K562 (cell line): ENCODE data around the gene SMAP2. TPM values are rescaled to one million over a fixed set of nuclear protein-coding genes. Genes with fewer than 3 reads are reported as not detected.
A peak's percentile ranks its signal among the peaks of the same experiment; 100 is the strongest.

Experiments
- E4F1 ChIP-seq: fragments of 250-450 bp; sonication (Bioruptor Pico); IDR thresholded peaks from 2 replicates; pipeline ENCODE4 v1.5.0; 2021; ENCODE audit warnings: mild to moderate bottlenecking, borderline replicate concordance
- EGR1 ChIP-seq: fragments of 450-650 bp; conservative IDR thresholded peaks from 2 replicates; pipeline ENCODE4 v1.6.1; 2017; ENCODE audit warnings: mild to moderate bottlenecking
- HDAC3 ChIP-seq: fragments of 450-650 bp; IDR thresholded peaks from 2 replicates; pipeline ENCODE4 v1.6.1; 2018; ENCODE audit warnings: borderline replicate concordance, mild to moderate bottlenecking, moderate library complexity; ENCODE audit not compliant: partially characterized antibody
- KDM1A ChIP-seq, 2 experiments: fragments of 450-650 bp; IDR thresholded peaks; 2 replicates each; pipeline ENCODE4 v1.6.1; 2016; ENCODE audit warnings: mild to moderate bottlenecking in 2 of 2
- L3MBTL2 ChIP-seq: fragments of 450-650 bp; IDR thresholded peaks from 2 replicates; pipeline ENCODE4 v1.6.1; 2016; ENCODE audit warnings: mild to moderate bottlenecking, moderate library complexity
- MED1 ChIP-seq: sonication (generic); formaldehyde crosslinking; IDR thresholded peaks from 2 replicates; pipeline ENCODE4 v1.8.1; 2023; ENCODE audit warnings: missing genetic modification reagents, borderline replicate concordance
- MYBL2 ChIP-seq, 2 experiments: fragments of 450-650 bp in 1 of 2; sonication (generic) in 1 of 2; formaldehyde crosslinking in 1 of 2; IDR thresholded peaks; 2 replicates each; pipeline versions ENCODE4 v1.6.1 to v1.8.1; 2017 to 2022; ENCODE audit warnings: borderline replicate concordance in 1 of 2, inconsistent platforms in 1 of 2, low read depth in 1 of 2, mild to moderate bottlenecking in 1 of 2, missing genetic modification reagents in 1 of 2, moderate library complexity in 1 of 2
- NR4A1 ChIP-seq, 2 experiments: fragments of 250-450 bp in 1 of 2; fragments of 450-650 bp in 1 of 2; sonication (Bioruptor Pico) in 1 of 2; IDR thresholded peaks; 2 replicates each; pipeline versions ENCODE4 v1.4.0 to v1.6.1; 2016 to 2020; ENCODE audit warnings: mild to moderate bottlenecking in 2 of 2, missing compliant biosample characterization in 1 of 2, missing genetic modification characterization in 1 of 2, moderate library complexity in 1 of 2
- PRPF4 ChIP-seq: fragments of 200-400 bp; formaldehyde crosslinking; IDR thresholded peaks from one replicate; pipeline ENCODE4 v1.6.1; 2017; ENCODE audit warnings: low read length, low read depth, mild to moderate bottlenecking; ENCODE audit not compliant: insufficient read depth, poor library complexity, severe bottlenecking
- SIN3B ChIP-seq: fragments of 450-650 bp; IDR thresholded peaks from 2 replicates; pipeline ENCODE4 v1.6.1; 2017; ENCODE audit warnings: low read depth, mild to moderate bottlenecking, moderate library complexity
- SMAD2 ChIP-seq: fragments of 150-350 bp; IDR thresholded peaks from 2 replicates; pipeline ENCODE4 v1.6.1; 2014; ENCODE audit warnings: low read depth, mild to moderate bottlenecking, low read length
- STAT5B ChIP-seq: fragments of 250-450 bp; sonication (Bioruptor Pico); IDR thresholded peaks from 2 replicates; pipeline ENCODE4 v1.8.0; 2021; ENCODE audit warnings: mild to moderate bottlenecking, inconsistent platforms
- TEAD4 ChIP-seq, 2 experiments: sonication (generic) in 1 of 2; formaldehyde crosslinking in 1 of 2; IDR thresholded peaks; 2 replicates each; pipeline versions ENCODE4 v1.6.1 to v1.8.0; 2012 to 2022; ENCODE audit warnings: borderline replicate concordance in 1 of 2, inconsistent platforms in 1 of 2, low read length in 1 of 2, mild to moderate bottlenecking in 1 of 2, missing genetic modification reagents in 1 of 2
- TRIM24 ChIP-seq, 2 experiments: fragments of 450-650 bp; IDR thresholded peaks; 2 replicates each; pipeline ENCODE4 v1.6.1; 2016
- ZFP91 ChIP-seq: sonication (generic); formaldehyde crosslinking; IDR thresholded peaks from 2 replicates; pipeline ENCODE4 v1.8.0; 2022; ENCODE audit warnings: mild to moderate bottlenecking, missing genetic modification reagents
- ZNF175 ChIP-seq: fragments of 200-800 bp; sonication (Bioruptor generic); IDR thresholded peaks from 2 replicates; pipeline ENCODE4 v1.6.1; 2016; ENCODE audit warnings: low read depth, mild to moderate bottlenecking, missing genetic modification characterization, missing compliant biosample characterization
- ZNF212 ChIP-seq: fragments of 450-650 bp; formaldehyde crosslinking; IDR thresholded peaks from 2 replicates; pipeline ENCODE4 v1.4.0; 2020; ENCODE audit warnings: mild to moderate bottlenecking
- ZNF239 ChIP-seq: fragments of 250-450 bp; sonication (Bioruptor Pico); IDR thresholded peaks from 2 replicates; pipeline ENCODE4 v1.4.0; 2020; ENCODE audit warnings: mild to moderate bottlenecking
- polyA plus RNA-seq, 8 experiments: library from polyadenylated mRNA; depleted of rRNA in 4 of 8; stranded (reverse) in 5 of 8; unstranded in 3 of 8; fragments of >200 nt; fragmentation: Nextera tagmentation in 2 of 8; fragmentation: Illumina TruSeq in 1 of 8; extraction: Ambion mirVana in 2 of 8; extraction: Trizol in 1 of 8; gene quantifications; 2 replicates each; pipeline versions ENCODE4 v1.2.1 to v1.2.3, GENCODE V29; 2011 to 2014; ENCODE audit warnings: inconsistent platforms in 1 of 8, missing spikeins in 1 of 8
- total RNA-seq, 7 experiments: library from RNA; depleted of rRNA in 6 of 7; stranded (reverse); fragments of >200 nt in 6 of 7; fragmentation: Illumina TruSeq in 2 of 7; extraction: Trizol in 2 of 7; gene quantifications; 2 replicates each; pipeline versions ENCODE4 v1.2.1 to v1.2.3, GENCODE V29; 2011 to 2021; ENCODE audit warnings: low replicate concordance in 1 of 7
- TF ChIP-seq, protein P1 (sequence below): sonication (generic); formaldehyde crosslinking; IDR thresholded peaks from 2 replicates; pipeline ENCODE4 v1.8.0; 2022; ENCODE audit warnings: missing genetic modification reagents, mild to moderate bottlenecking, moderate library complexity, borderline replicate concordance
- TF ChIP-seq, protein P2 (sequence below): sonication (generic); formaldehyde crosslinking; IDR thresholded peaks from 2 replicates; pipeline ENCODE4 v1.4.0; 2020; ENCODE audit warnings: mild to moderate bottlenecking, missing genetic modification reagents

SMAP2 gene
- total and polyA plus RNA-seq, 9 of the 15 experiments (the other 6 are each of a cell fraction or from before 2014, with no cell fraction given), result 38.7 to 212 (median 94.1) TPM

GRCh38 chr1:40399984-40400704, 26.6 kb downstream of the SMAP2 start (continued):
- TF ChIP-seq, protein P1, sequence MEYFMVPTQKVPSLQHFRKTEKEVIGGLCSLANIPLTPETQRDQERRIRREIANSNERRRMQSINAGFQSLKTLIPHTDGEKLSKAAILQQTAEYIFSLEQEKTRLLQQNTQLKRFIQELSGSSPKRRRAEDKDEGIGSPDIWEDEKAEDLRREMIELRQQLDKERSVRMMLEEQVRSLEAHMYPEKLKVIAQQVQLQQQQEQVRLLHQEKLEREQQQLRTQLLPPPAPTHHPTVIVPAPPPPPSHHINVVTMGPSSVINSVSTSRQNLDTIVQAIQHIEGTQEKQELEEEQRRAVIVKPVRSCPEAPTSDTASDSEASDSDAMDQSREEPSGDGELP (CRISPR knock-in tag), result no peak
- TF ChIP-seq L3MBTL2, result no peak
- no peak for TF ChIP-seq PRPF4
- peak; percentile 72 for TF ChIP-seq HDAC3
- TF ChIP-seq, protein P2, sequence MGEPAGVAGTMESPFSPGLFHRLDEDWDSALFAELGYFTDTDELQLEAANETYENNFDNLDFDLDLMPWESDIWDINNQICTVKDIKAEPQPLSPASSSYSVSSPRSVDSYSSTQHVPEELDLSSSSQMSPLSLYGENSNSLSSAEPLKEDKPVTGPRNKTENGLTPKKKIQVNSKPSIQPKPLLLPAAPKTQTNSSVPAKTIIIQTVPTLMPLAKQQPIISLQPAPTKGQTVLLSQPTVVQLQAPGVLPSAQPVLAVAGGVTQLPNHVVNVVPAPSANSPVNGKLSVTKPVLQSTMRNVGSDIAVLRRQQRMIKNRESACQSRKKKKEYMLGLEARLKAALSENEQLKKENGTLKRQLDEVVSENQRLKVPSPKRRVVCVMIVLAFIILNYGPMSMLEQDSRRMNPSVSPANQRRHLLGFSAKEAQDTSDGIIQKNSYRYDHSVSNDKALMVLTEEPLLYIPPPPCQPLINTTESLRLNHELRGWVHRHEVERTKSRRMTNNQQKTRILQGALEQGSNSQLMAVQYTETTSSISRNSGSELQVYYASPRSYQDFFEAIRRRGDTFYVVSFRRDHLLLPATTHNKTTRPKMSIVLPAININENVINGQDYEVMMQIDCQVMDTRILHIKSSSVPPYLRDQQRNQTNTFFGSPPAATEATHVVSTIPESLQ, result no peak
- no peak for TF ChIP-seq NR4A1 (CRISPR knock-in tag; IDR thresholded peaks at IDR 0.05)
- no peak for TF ChIP-seq NR4A1 (tag; IDR thresholded peaks at IDR 0.05)
- no peak for TF ChIP-seq MYBL2 (IDR thresholded peaks at IDR 0.05; ENCODE audit: low read depth)
- no peak for TF ChIP-seq MYBL2 (CRISPR knock-in tag; IDR thresholded peaks at IDR 0.05; ENCODE audit: borderline replicate concordance)
- TF ChIP-seq ZFP91 (CRISPR knock-in tag), result no peak
- TF ChIP-seq ZNF175, result no peak
- TF ChIP-seq EGR1, result peak; percentile 52; the same call in 1 of the 2 replicates
- no peak for TF ChIP-seq SMAD2
- TF ChIP-seq SIN3B, result no peak
- no peak for TF ChIP-seq ZNF239 (CRISPR knock-in tag)
- no peak for TF ChIP-seq ZNF212 (CRISPR knock-in tag)
- no peak for TF ChIP-seq STAT5B (CRISPR knock-in tag)
- peak; percentile 94 for TF ChIP-seq TEAD4 (IDR thresholded peaks at IDR 0.05; ENCODE audit: low read length)
- TF ChIP-seq TEAD4 (CRISPR knock-in tag; IDR thresholded peaks at IDR 0.05; ENCODE audit: borderline replicate concordance), result no peak
- TF ChIP-seq TRIM24 (IDR thresholded peaks at IDR 0.05), result peak; percentile 81 to 89
- no peak for TF ChIP-seq E4F1 (CRISPR knock-in tag)
- TF ChIP-seq KDM1A (IDR thresholded peaks at IDR 0.05), result peak; percentile 67 to 70
- no peak for TF ChIP-seq MED1
